ENCODE results near the gene NTN3. TPM values are rescaled to one million over a fixed set of nuclear protein-coding genes. Genes with fewer than 3 reads are reported as not detected.

The NTN3 gene
- total and polyA plus RNA-seq, 3 donors from 2014 or later = 1.1 to 1.7 TPM; not detected in 1

DNA sequence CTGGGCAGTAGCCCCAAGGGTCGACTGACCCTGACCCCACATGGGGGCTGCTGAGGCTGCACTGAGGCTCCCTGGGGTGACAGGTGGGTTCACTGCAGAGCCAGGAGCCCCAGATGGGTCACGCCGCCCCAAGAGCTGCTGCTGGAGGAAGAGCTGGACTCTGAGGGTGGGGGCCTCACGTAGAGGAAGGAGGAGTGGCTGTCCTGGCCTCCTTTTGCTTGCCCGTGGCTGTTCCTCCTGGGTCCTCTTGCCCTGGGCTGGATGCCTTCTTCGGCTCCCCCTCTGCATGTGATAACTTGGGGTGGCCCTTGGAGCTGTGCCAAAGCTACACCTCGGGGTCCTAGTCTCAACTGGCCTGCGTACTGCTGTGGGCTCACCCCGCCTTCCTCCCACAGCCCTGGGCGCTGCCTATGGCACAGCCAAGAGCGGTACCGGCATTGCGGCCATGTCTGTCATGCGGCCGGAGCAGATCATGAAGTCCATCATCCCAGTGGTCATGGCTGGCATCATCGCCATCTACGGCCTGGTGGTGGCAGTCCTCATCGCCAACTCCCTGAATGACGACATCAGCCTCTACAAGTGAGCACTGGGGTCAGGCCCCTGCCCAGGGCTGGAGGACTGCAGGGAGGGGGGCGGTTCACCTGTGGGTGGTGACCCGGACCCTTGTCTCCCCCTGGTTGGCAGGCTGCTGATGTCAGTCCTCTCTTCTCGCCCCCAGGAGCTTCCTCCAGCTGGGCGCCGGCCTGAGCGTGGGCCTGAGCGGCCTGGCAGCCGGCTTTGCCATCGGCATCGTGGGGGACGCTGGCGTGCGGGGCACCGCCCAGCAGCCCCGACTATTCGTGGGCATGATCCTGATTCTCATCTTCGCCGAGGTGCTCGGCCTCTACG, 48.0 kb downstream of the NTN3 start:
- H3K27me3 ChIP-seq = no peaks in the 10 kb centered on the region
- intact Hi-C loops (cut with DNase I; ENCODE audit: low total_unique reads) = no loop called here
- H3K36me3 ChIP-seq (ENCODE audit: low read depth, missing control alignments) = no peaks in the 10 kb centered on the region
- peak overlapping the region in 1 of 2 donors; percentile 66 for H3K4me3 ChIP-seq
- WGBS, 2 donors = 60 to 80% methylated on average over 14 to 39 of the region's 39 CpGs
- H3K9me3 ChIP-seq = no peaks in the 10 kb centered on the region
- no peak for DNase-seq
- H3K27ac ChIP-seq = peak overlapping the region in 1 of 2 donors; percentile 73
- no peak for TF ChIP-seq POLR2A (IDR thresholded peaks at IDR 0.05)
- TF ChIP-seq, protein P1, sequence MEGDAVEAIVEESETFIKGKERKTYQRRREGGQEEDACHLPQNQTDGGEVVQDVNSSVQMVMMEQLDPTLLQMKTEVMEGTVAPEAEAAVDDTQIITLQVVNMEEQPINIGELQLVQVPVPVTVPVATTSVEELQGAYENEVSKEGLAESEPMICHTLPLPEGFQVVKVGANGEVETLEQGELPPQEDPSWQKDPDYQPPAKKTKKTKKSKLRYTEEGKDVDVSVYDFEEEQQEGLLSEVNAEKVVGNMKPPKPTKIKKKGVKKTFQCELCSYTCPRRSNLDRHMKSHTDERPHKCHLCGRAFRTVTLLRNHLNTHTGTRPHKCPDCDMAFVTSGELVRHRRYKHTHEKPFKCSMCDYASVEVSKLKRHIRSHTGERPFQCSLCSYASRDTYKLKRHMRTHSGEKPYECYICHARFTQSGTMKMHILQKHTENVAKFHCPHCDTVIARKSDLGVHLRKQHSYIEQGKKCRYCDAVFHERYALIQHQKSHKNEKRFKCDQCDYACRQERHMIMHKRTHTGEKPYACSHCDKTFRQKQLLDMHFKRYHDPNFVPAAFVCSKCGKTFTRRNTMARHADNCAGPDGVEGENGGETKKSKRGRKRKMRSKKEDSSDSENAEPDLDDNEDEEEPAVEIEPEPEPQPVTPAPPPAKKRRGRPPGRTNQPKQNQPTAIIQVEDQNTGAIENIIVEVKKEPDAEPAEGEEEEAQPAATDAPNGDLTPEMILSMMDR (IDR thresholded peaks at IDR 0.05) = no peak
- H3K4me1 ChIP-seq = peaks cover 59% of the 10 kb centered on the region

DNA sequence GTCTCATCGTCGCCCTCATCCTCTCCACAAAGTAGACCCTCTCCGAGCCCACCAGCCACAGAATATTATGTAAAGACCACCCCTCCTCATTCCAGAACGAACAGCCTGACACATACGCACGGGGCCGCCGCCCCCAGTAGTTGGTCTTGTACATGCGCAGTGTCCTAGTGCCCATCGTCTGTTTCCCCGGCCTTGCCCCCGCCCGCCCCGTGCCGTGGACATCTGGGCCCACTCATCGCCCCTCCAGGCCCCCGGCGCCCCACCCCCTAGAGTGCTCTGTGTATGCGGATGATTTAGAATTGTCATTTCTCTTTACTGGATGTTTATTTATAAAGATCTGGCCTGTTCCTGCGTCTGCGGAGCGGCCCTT, 48.6 kb downstream of the NTN3 start:
- Histone ChIP-seq H3K27ac (peak overlapping the region; percentile 65 to 73), H3K4me1 (peaks cover 58% of the 10 kb centered on the region), H3K9me3 (no peaks in the 10 kb centered on the region), H3K36me3 (ENCODE audit: low read depth, missing control alignments) (no peaks in the 10 kb centered on the region), H3K27me3 (no peaks in the 10 kb centered on the region), H3K4me3 (peak overlapping the region; percentile 64 to 66)
- 25 to 43% methylated on average over 19 to 21 of the region's 22 CpGs for WGBS, 2 donors
- no peak for DNase-seq
- intact Hi-C loops (cut with DNase I; ENCODE audit: low total_unique reads) = no loop called here
- TF ChIP-seq POLR2A (IDR thresholded peaks at IDR 0.05) = no peak
- TF ChIP-seq, protein P1 (IDR thresholded peaks at IDR 0.05) = no peak

DNA sequence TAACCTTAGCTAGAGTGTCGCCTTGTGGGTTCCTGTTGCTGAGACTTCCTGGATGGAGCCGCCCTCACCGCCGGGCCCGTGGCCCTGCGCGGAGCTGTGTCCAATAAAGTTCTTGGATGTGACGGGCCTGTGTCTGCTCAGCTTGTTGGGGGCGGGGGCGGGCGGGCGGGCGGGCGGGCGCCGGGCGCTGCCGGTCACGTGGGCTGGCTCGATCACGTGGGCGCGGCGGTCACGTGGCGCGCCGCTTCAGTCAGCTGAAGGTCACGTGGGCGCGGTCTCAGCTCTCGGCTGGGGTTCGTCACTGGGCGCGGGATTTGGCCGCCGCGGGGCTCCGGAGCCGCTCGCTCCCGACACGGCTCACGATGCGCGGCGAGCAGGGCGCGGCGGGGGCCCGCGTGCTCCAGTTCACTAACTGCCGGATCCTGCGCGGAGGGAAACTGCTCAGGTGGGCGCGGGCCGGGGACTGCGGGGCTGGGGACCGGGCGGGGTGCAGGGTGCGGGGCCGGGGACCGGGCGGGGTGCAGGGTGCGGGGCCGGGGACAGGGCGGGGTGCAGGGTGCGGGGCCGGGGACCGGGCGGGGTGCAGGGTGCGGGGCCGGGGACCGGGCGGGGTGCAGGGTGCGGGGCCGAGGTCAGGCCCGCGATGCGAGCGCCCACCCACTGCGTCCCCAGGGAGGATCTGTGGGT, 49.1 kb downstream of the NTN3 start, which contains the start of gene AMDHD2:
Gene AMDHD2 (plus strand): TSS at position 275 of the 687 bp plus-strand sequence. CDS start 88 bp downstream, at position 363.
- 0 to 1% methylated on average over 1 to 31 of the region's 83 CpGs for WGBS, 2 donors
- H3K4me1 ChIP-seq = peaks cover 53% of the 10 kb centered on the region
- intact Hi-C loops (cut with DNase I; ENCODE audit: low total_unique reads) = no loop called here
- H3K36me3 ChIP-seq (ENCODE audit: low read depth, missing control alignments) = no peaks in the 10 kb centered on the region
- no peaks in the 10 kb centered on the region for H3K9me3 ChIP-seq
- peak within 1 kb of the TSS; percentile 65 to 73 for H3K27ac ChIP-seq
- DNase-seq = peak; percentile 95
- H3K4me3 ChIP-seq = peak within 1 kb of the TSS; percentile 64 to 66
- no peaks in the 10 kb centered on the region for H3K27me3 ChIP-seq
- no peak for TF ChIP-seq POLR2A (IDR thresholded peaks at IDR 0.05)
- TF ChIP-seq, protein P1 (IDR thresholded peaks at IDR 0.05) = no peak

DNA sequence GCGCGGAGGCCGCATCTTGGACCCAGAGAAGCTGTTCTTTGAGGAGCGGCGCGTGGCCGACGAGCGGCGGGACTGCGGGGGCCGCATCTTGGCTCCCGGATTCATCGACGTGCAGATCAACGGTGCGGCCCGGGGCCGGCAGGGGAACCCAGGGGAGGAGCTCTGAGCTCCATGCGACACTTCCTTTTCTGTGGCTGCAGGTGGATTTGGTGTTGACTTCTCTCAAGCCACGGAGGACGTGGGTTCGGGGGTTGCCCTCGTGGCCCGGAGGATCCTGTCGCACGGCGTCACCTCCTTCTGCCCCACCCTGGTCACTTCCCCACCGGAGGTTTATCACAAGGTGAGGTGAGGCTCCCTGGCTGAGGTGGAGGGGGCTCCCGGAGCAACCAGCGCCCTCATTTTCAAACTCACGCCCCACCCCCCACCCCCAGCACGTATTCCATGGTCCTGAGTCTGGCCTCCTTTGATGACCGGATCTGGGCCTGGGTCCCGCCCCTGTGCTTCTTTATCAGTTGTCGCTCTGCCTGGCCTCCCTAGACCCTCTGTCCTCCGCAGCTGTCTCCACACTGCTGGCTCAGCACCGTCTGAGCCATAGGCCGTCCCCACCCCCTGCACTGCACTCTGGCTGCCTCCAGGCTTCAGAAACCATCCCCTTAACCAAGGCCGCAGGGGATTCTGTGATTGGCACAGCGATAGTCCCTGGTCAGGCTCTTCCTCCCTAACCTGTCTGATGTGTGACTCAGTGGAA, 49.9 kb downstream of the NTN3 start:
- intact Hi-C loops (cut with DNase I; ENCODE audit: low total_unique reads) = no loop called here
- H3K4me3 ChIP-seq = peak overlapping the region; percentile 64 to 66
- H3K9me3 ChIP-seq = no peaks in the 10 kb centered on the region
- TF ChIP-seq, protein P1 (IDR thresholded peaks at IDR 0.05) = no peak
- TF ChIP-seq POLR2A (IDR thresholded peaks at IDR 0.05) = no peak
- H3K4me1 ChIP-seq = peaks cover 48% of the 10 kb centered on the region
- peak overlapping the region; percentile 59 to 73 for H3K27ac ChIP-seq
- no peaks in the 10 kb centered on the region for H3K36me3 ChIP-seq (ENCODE audit: low read depth, missing control alignments)
- 17 to 22% methylated on average over 12 to 38 of the region's 41 CpGs for WGBS, 2 donors
- DNase-seq = no peak
- no peaks in the 10 kb centered on the region for H3K27me3 ChIP-seq

Small RNA genes lying within 50 kb of the gene (microRNA-seq; reads per million reads assigned to microRNA genes)
- gene MIR6767 (ENCODE audit: borderline number of aligned reads in 2 of 2, borderline replicate concordance in 1 of 2) (0 reads per million in 2 donors), gene MIR6768 (ENCODE audit: borderline number of aligned reads in 2 of 2, borderline replicate concordance in 1 of 2) (0 to 0.69 reads per million in 2 donors)

Small RNA genes lying within 50 kb of the gene (small RNA-seq; reads per million reads assigned to genes)
- gene AC093525.1 (0 reads per million in 2 donors), gene MIR6768 (0 reads per million in 2 donors)

Other genes with a start within 250 kb of the NTN3 start
- 10 to 100 TPM; 57.4 to 69.4 TPM for gene E4F1, start 247.7 kb upstream of the NTN3 start, total RNA-seq
- 20.0 TPM for gene E4F1, start 247.7 kb upstream of the NTN3 start, polyA plus RNA-seq (ENCODE audit: insufficient read depth, low read depth, low replicate concordance)
- 1 to 10 TPM; 2.5 to 3.5 TPM for gene DNASE1L2, start 234.9 kb upstream of the NTN3 start, total RNA-seq
- 1.1 TPM for gene DNASE1L2, start 234.9 kb upstream of the NTN3 start, polyA plus RNA-seq (ENCODE audit: insufficient read depth, low read depth, low replicate concordance)
- gene ECI1, start 219.7 kb upstream of the NTN3 start, total RNA-seq = 10 to 100 TPM; 36.1 to 39.0 TPM
- 25.5 TPM for gene ECI1, start 219.7 kb upstream of the NTN3 start, polyA plus RNA-seq (ENCODE audit: insufficient read depth, low read depth, low replicate concordance)
- 100 to 1,000 TPM; 261 to 294 TPM for gene RNPS1, start 203.2 kb upstream of the NTN3 start, total RNA-seq
- gene RNPS1, start 203.2 kb upstream of the NTN3 start, polyA plus RNA-seq (ENCODE audit: insufficient read depth, low read depth, low replicate concordance) = 197 TPM
- gene ABCA3, start 130.6 kb upstream of the NTN3 start, total RNA-seq = 10 to 100 TPM; 35.1 to 38.1 TPM
- 24.5 TPM for gene ABCA3, start 130.6 kb upstream of the NTN3 start, polyA plus RNA-seq (ENCODE audit: insufficient read depth, low read depth, low replicate concordance)
- 10 to 100 TPM in 1 of 2 donors, 1 to 10 TPM in 1; 9.4 to 10.8 TPM for gene CCNF, start 41.9 kb upstream of the NTN3 start, total RNA-seq
- gene CCNF, start 41.9 kb upstream of the NTN3 start, polyA plus RNA-seq (ENCODE audit: insufficient read depth, low read depth, low replicate concordance) = 6.0 TPM
- gene TEDC2, start 11.2 kb upstream of the NTN3 start, total RNA-seq = 10 to 100 TPM; 18.0 to 19.4 TPM
- gene TEDC2, start 11.2 kb upstream of the NTN3 start, polyA plus RNA-seq (ENCODE audit: insufficient read depth, low read depth, low replicate concordance) = 7.7 TPM
- 10 to 100 TPM; 11.2 to 13.5 TPM for gene TBC1D24, start 3.8 kb downstream of the NTN3 start, total RNA-seq
- gene TBC1D24, start 3.8 kb downstream of the NTN3 start, polyA plus RNA-seq (ENCODE audit: insufficient read depth, low read depth, low replicate concordance) = 5.3 TPM
- gene ATP6V0C, start 42.7 kb downstream of the NTN3 start, total RNA-seq = 100 to 1,000 TPM; 180 to 190 TPM
- gene ATP6V0C, start 42.7 kb downstream of the NTN3 start, polyA plus RNA-seq (ENCODE audit: insufficient read depth, low read depth, low replicate concordance) = 182 TPM
- 10 to 100 TPM; 72.8 to 78.8 TPM for gene AMDHD2, start 49.1 kb downstream of the NTN3 start, total RNA-seq
- gene AMDHD2, start 49.1 kb downstream of the NTN3 start, polyA plus RNA-seq (ENCODE audit: insufficient read depth, low read depth, low replicate concordance) = 58.6 TPM
- 1 to 10 TPM; 5.4 to 5.5 TPM for gene CEMP1, start 60.1 kb downstream of the NTN3 start, total RNA-seq
- 1.6 TPM for gene CEMP1, start 60.1 kb downstream of the NTN3 start, polyA plus RNA-seq (ENCODE audit: insufficient read depth, low read depth, low replicate concordance)
- gene PDPK1, start 66.7 kb downstream of the NTN3 start, total RNA-seq = 10 to 100 TPM; 61.1 to 75.3 TPM
- 53.0 TPM for gene PDPK1, start 66.7 kb downstream of the NTN3 start, polyA plus RNA-seq (ENCODE audit: insufficient read depth, low read depth, low replicate concordance)
- gene KCTD5, start 211.2 kb downstream of the NTN3 start, total RNA-seq = 10 to 100 TPM; 63.9 to 72.2 TPM
- gene KCTD5, start 211.2 kb downstream of the NTN3 start, polyA plus RNA-seq (ENCODE audit: insufficient read depth, low read depth, low replicate concordance) = 33.3 TPM
- gene PRSS27, start 248.9 kb downstream of the NTN3 start, total RNA-seq = 1 to 10 TPM; 6.4 to 6.7 TPM
- gene PRSS27, start 248.9 kb downstream of the NTN3 start, polyA plus RNA-seq (ENCODE audit: insufficient read depth, low read depth, low replicate concordance) = 4.3 TPM